HG02884 (cell line): ENCODE measurements around the gene TBCD.

Experiments
- ATAC-seq: cut with Tn5 transposase; IDR thresholded peaks from one replicate; pipeline ENCODE4 v1.9.1; 2021; ENCODE audit warnings: mild to moderate bottlenecking, moderate library complexity; ENCODE audit not compliant: unreplicated experiment

Gene TBCD

GRCh38 chr17:82751571-82752370 is at the start of gene TBCD:
Gene TBCD (plus strand): TSS chr17:82752065. CDS start chr17:82752194, 129 bp downstream.
- ATAC-seq: peak; percentile 63

GRCh38 chr17:82702231-82702927 is 49.5 kb upstream of the TBCD start:
- ATAC-seq: no peak

GRCh38 chr17:82703036-82703745 is 48.7 kb upstream of the TBCD start:
- no peak for ATAC-seq

GRCh38 chr17:82703935-82704865 is 47.7 kb upstream of the TBCD start:
- no peak for ATAC-seq

GRCh38 chr17:82704886-82705285 is 47.0 kb upstream of the TBCD start:
- no peak for ATAC-seq

GRCh38 chr17:82705756-82706155 is 46.1 kb upstream of the TBCD start:
- ATAC-seq: no peak

- no peak for ATAC-seq
Measured at GRCh38 chr17:82709024-82709675, 42.7 kb upstream of the TBCD start.

GRCh38 chr17:82709676-82710498 is 42.0 kb upstream of the TBCD start:
- ATAC-seq: no peak

- ATAC-seq: no peak
Measured at GRCh38 chr17:82710499-82711232, 41.2 kb upstream of the TBCD start.

GRCh38 chr17:82713071-82713723 is 38.7 kb upstream of the TBCD start:
- no peak for ATAC-seq

- ATAC-seq: no peak
Measured at GRCh38 chr17:82716203-82717010, 35.5 kb upstream of the TBCD start, which contains the start of gene FN3KRP. Gene FN3KRP (plus strand): TSS chr17:82716706. CDS start chr17:82716756, 50 bp downstream.

GRCh38 chr17:82718986-82719685 is 32.7 kb upstream of the TBCD start:
- no peak for ATAC-seq

GRCh38 chr17:82720204-82720603 is 31.7 kb upstream of the TBCD start:
- ATAC-seq: no peak

- ATAC-seq: no peak
Measured at GRCh38 chr17:82722341-82723013, 29.4 kb upstream of the TBCD start.

GRCh38 chr17:82723169-82723807 is 28.6 kb upstream of the TBCD start:
- no peak for ATAC-seq
